Transverse colon (tissue), 4 donors: ENCODE measurements around the gene CRLF1.

Experiments
- CTCF ChIP-seq, 5 experiments: fragments of 200-600 bp in 3 of 5; fragments of 450-650 bp in 2 of 5; sonication (generic) in 3 of 5; IDR thresholded peaks; 1 replicate in 2 of 5; 2 replicates in 3 of 5; pipeline ENCODE4 v1.5.1; 2016 to 2017; ENCODE audit warnings: antibody characterized with exemption in 5 of 5, inconsistent platforms in 3 of 5, mild to moderate bottlenecking in 2 of 5, moderate library complexity in 1 of 5
- POLR2A ChIP-seq: fragments of 450-650 bp; IDR thresholded peaks from one replicate; pipeline ENCODE4 v1.6.1; 2016; ENCODE audit warnings: antibody characterized with exemption, mild to moderate bottlenecking, moderate library complexity
- POLR2AphosphoS5 ChIP-seq, 3 donors: sonication (generic); formaldehyde crosslinking; IDR thresholded peaks; one replicate each; pipeline ENCODE4 v1.6.1; 2016; ENCODE audit warnings: antibody characterized with exemption in 3 of 3

- TF ChIP-seq CTCF (IDR thresholded peaks at IDR 0.05): no peak
- no peak for TF ChIP-seq POLR2A
- no peak for TF ChIP-seq POLR2AphosphoS5 (IDR thresholded peaks at IDR 0.05)
These were observed 26.3 kb downstream of the CRLF1 start for GRCh38 chr19:18580311-18580710.
